OCI-LY7 (cell line): ENCODE results near the gene RPL28. TPM values are rescaled to one million over a fixed set of nuclear protein-coding genes. Genes with fewer than 3 reads are reported as not detected.

Source experiments
- BruUV-seq: library from RNA; stranded (reverse); fragments of 400-500 nt; replicated peaks from 2 replicates; lab custom pipeline; 2021; lab: Mats Ljungman, UMichigan
- CTCF ChIA-PET: fragments of 300-600 bp; sonication (Branson Sonifier 250); formaldehyde crosslinking; loops from one replicate; lab custom pipeline; 2022; ENCODE audit warnings: antibody characterized with exemption; ENCODE audit not compliant: unreplicated experiment; lab: Charles Lee
- POLR2A ChIA-PET: fragments of 300-600 bp; sonication (Branson Sonifier 250); formaldehyde crosslinking; loops from one replicate; lab custom pipeline; 2022; ENCODE audit warnings: antibody characterized with exemption; lab: Charles Lee
- DNase-seq: peaks from one replicate; pipeline ENCODE4 v3.0.0-alpha.2; 2015; ENCODE audit warnings: low spot score
- H2AFZ ChIP-seq: fragments of 200-600 bp; sonication (generic), shearing (Covaris generic); 2 replicates; pipeline ENCODE4 v1.6.1; 2014; ENCODE audit warnings: mild to moderate bottlenecking, antibody characterized with exemption, low read length, moderate library complexity
- H3K27ac ChIP-seq: fragments of 200-600 bp; sonication (generic); 2 replicates; pipeline ENCODE4 v1.5.1; 2014; ENCODE audit warnings: mixed run types, low read depth, mild to moderate bottlenecking, moderate library complexity, low read length, inconsistent platforms; ENCODE audit not compliant: poor library complexity, severe bottlenecking
- H3K36me3 ChIP-seq: fragments of 200-600 bp; sonication (generic); 2 replicates; pipeline ENCODE4 v1.6.1; 2014; ENCODE audit warnings: mild to moderate bottlenecking, antibody characterized with exemption, low read length, moderate library complexity, mixed read lengths; ENCODE audit not compliant: insufficient read depth
- H3K4me1 ChIP-seq: fragments of 200-600 bp; sonication (generic); 2 replicates; pipeline ENCODE4 v1.5.1; 2014; ENCODE audit warnings: mild to moderate bottlenecking, low read length; ENCODE audit not compliant: insufficient read depth, poor library complexity, severe bottlenecking
- H3K4me2 ChIP-seq: fragments of 200-600 bp; sonication (generic); 2 replicates; pipeline ENCODE4 v1.6.1; 2014; ENCODE audit warnings: mild to moderate bottlenecking, low read length
- H3K4me3 ChIP-seq: fragments of 200-600 bp; sonication (generic); 2 replicates; pipeline ENCODE4 v1.5.1; 2014; ENCODE audit warnings: mild to moderate bottlenecking, low read depth, low read length; ENCODE audit not compliant: poor library complexity, severe bottlenecking
- H3K79me2 ChIP-seq: fragments of 200-600 bp; sonication (generic); 2 replicates; pipeline ENCODE4 v1.6.1; 2016; ENCODE audit warnings: low read depth, mild to moderate bottlenecking, low read length, moderate library complexity, mixed read lengths; ENCODE audit not compliant: insufficient read depth
- H3K9me2 ChIP-seq: fragments of 200-600 bp; sonication (generic); 2 replicates; pipeline ENCODE4 v1.6.1; 2016; ENCODE audit warnings: mild to moderate bottlenecking, low read length, mixed read lengths; ENCODE audit not compliant: insufficient read depth
- H3K9me3 ChIP-seq: fragments of 200-600 bp; sonication (generic); 2 replicates; pipeline ENCODE4 v1.6.1; 2014; ENCODE audit warnings: mild to moderate bottlenecking, mixed run types, low read length, mixed read lengths
- H4K20me1 ChIP-seq: fragments of 200-600 bp; sonication (generic); 2 replicates; pipeline ENCODE4 v1.6.1; 2014; ENCODE audit warnings: mild to moderate bottlenecking, antibody characterized with exemption, low read length, moderate library complexity, mixed read lengths; ENCODE audit not compliant: insufficient read depth
- EZH2phosphoT487 ChIP-seq: fragments of 200-600 bp; sonication (generic); IDR thresholded peaks from 2 replicates; pipeline ENCODE4 v1.6.1; 2018; ENCODE audit warnings: low read depth, borderline replicate concordance, mild to moderate bottlenecking, mixed run types, antibody characterized with exemption, low read length, moderate library complexity, mixed read lengths
- intact Hi-C: fragments of 100-400 bp; cut with micrococcal nuclease; formaldehyde crosslinking; loops from one replicate; pipeline ENCODE4 v1.10.0; 2022; ENCODE audit not compliant: unreplicated experiment
- total RNA-seq, 2 experiments: library from RNA; depleted of rRNA in 1 of 2; stranded (reverse); fragments of >200 nt in 1 of 2; shearing (Covaris generic) in 1 of 2; gene quantifications; 2 replicates each; pipeline ENCODE4 v1.2.3, GENCODE V29; 2014 to 2022
- TF ChIP-seq, protein P1 (sequence below): fragments of 200-600 bp; sonication (generic); conservative IDR thresholded peaks from 2 replicates; pipeline ENCODE4 v1.5.1; 2014; ENCODE audit warnings: mild to moderate bottlenecking, antibody characterized with exemption, low read length, moderate library complexity, mixed read lengths

The RPL28 gene
- total RNA-seq, 2 experiments from 2014 or later = 872 to 2,656 TPM

DNA sequence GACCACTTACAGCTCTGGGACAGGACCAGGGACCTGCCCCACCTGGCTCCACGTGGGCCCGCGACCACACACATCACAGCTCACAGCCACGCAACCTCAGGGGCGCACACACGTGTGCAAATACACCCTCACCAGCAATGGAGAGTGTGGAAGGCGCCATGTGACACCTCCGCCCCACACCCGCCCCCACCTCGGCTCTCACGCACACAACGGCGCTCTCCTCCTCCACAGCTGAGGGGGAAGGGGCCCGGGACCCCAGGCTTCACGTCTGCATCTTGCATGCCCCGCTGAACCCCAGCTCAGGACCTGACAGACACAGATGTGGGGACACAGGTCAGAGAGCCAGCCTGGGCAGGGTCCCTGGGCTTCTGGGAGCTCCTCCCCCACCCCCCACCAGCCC lies 63.7 kb downstream of the RPL28 start:
- no peak for TF ChIP-seq EZH2phosphoT487
- TF ChIP-seq, protein P1, sequence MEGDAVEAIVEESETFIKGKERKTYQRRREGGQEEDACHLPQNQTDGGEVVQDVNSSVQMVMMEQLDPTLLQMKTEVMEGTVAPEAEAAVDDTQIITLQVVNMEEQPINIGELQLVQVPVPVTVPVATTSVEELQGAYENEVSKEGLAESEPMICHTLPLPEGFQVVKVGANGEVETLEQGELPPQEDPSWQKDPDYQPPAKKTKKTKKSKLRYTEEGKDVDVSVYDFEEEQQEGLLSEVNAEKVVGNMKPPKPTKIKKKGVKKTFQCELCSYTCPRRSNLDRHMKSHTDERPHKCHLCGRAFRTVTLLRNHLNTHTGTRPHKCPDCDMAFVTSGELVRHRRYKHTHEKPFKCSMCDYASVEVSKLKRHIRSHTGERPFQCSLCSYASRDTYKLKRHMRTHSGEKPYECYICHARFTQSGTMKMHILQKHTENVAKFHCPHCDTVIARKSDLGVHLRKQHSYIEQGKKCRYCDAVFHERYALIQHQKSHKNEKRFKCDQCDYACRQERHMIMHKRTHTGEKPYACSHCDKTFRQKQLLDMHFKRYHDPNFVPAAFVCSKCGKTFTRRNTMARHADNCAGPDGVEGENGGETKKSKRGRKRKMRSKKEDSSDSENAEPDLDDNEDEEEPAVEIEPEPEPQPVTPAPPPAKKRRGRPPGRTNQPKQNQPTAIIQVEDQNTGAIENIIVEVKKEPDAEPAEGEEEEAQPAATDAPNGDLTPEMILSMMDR = no peak
- ChIA-PET POLR2A (interaction anchor here (0.6 kb wide), 1 partner anchor 257 kb away, joined by 5 read pairs; no protein-coding TSS in a partner anchor), CTCF (no interaction called here)
- DNase-seq = no peak
- Histone ChIP-seq H3K36me3 (peaks cover 10% of the 10 kb centered on the region), H3K4me2 (no peak overlapping the region), H4K20me1 (no peaks in the 10 kb centered on the region), H2AFZ (no peak overlapping the region), H3K9me3 (no peaks in the 10 kb centered on the region), H3K79me2 (no peaks in the 10 kb centered on the region), H3K4me1 (no peaks in the 10 kb centered on the region), H3K9me2 (no peaks in the 10 kb centered on the region), H3K27ac (no peak overlapping the region), H3K4me3 (no peak overlapping the region)
- no TSS peak for BruUV-seq
- intact Hi-C loops = no loop called here

DNA sequence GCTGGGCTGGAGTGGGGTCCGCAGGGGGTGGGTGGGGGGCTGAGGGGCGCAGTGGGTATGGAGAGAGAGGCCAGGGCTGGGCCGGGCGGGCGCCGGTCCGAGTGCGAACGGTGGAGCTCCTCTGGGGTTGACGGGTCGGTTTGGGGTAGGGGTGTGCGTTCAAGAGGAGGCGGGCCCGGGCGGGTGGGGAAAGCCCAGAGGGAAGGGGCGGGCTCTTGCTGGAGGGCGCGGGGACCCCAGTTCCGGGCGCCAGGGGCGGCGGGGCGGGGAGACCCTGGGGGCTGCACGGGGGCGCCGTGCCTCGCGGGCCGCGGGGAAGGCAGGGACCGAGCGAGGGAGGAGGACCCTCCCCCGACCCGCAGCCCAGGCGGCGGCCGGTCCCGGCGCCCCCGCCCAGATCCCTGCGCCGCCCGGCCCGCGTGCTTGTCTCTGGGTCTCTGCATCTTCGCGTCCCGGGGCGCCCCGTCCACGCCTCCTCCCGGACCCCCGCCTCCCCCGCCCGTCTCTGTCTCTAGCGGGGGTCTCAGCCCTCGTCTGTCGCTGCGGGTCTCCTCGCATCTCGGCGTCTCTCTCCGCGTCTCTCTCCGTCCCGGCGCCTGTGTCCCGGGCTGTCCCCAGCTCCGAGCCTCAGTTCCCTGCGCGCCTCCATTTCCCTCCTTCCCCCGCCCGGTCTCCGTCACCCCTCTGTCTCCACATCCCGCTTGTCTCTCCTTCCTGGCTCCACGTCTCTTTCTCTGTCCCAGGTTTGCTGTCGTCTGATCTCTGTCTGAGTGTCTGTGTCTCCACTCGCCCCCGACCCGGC lies 65.6 kb downstream of the RPL28 start:
- H3K4me2 ChIP-seq = peak overlapping the region; percentile 16; the same call in 1 of the 2 replicates

More for the DNA sequence above, 65.6 kb downstream of the RPL28 start:
- CTCF ChIA-PET = no interaction called here
- H3K4me3 ChIP-seq = no peak overlapping the region
- BruUV-seq = no TSS peak
- H3K9me3 ChIP-seq = no peaks in the 10 kb centered on the region
- DNase-seq = no peak
- TF ChIP-seq, protein P1 = no peak
- TF ChIP-seq EZH2phosphoT487 = no peak
- POLR2A ChIA-PET = no interaction called here
- no peaks in the 10 kb centered on the region for H3K79me2 ChIP-seq
- intact Hi-C loops = no loop called here
- no peak overlapping the region for H2AFZ ChIP-seq
- peaks cover 15% of the 10 kb centered on the region for H3K36me3 ChIP-seq
- no peaks in the 10 kb centered on the region for H3K4me1 ChIP-seq
- H4K20me1 ChIP-seq = no peaks in the 10 kb centered on the region
- H3K27ac ChIP-seq = no peak overlapping the region
- no peaks in the 10 kb centered on the region for H3K9me2 ChIP-seq
